T-helper 1 cell treated with Interleukin-12 subunit alpha and Interleukin-12 subunit beta and Interleukin-4 antibody, amounts not matched to agents 30 μg/mL and 1 μg/mL, for 36 hours (primary cell): Measurements from ENCODE around the gene TENM4.
"Not testable (repeated sequence)": the region's sequence is repeated elsewhere in the genome, so short reads cannot be mapped to it uniquely, and the experiment has no call there.

ENCODE experiments used
- H3K27ac Mint-ChIP-seq: one replicate; pipeline ENCODE4 v1.8.0; 2021; ENCODE audit warnings: mild to moderate bottlenecking, mixed read lengths
- H3K27me3 Mint-ChIP-seq: one replicate; pipeline ENCODE4 v1.8.0; 2021; ENCODE audit warnings: low read depth, mixed read lengths
- H3K36me3 Mint-ChIP-seq: one replicate; pipeline ENCODE4 v1.8.0; 2021; ENCODE audit warnings: low read depth, mixed read lengths
- H3K4me1 Mint-ChIP-seq: one replicate; pipeline ENCODE4 v1.8.0; 2021; ENCODE audit warnings: low read depth, mixed read lengths
- H3K4me3 Mint-ChIP-seq: one replicate; pipeline ENCODE4 v1.8.0; 2021; ENCODE audit warnings: mild to moderate bottlenecking, moderate library complexity, mixed read lengths
- H3K9me3 Mint-ChIP-seq: one replicate; pipeline ENCODE4 v1.8.0; 2021; ENCODE audit warnings: mixed read lengths

TENM4 gene

GRCh38 chr11:78649361-78650215 is 791.2 kb downstream of the TENM4 start:
- no peak overlapping the region for H3K27ac Mint-ChIP-seq
- no peaks in the 10 kb centered on the region for H3K27me3 Mint-ChIP-seq
- peaks cover 6% of the 10 kb centered on the region for H3K4me1 Mint-ChIP-seq
- H3K4me3 Mint-ChIP-seq, result no peak overlapping the region
- no peaks in the 10 kb centered on the region for H3K9me3 Mint-ChIP-seq
- H3K36me3 Mint-ChIP-seq, result no peaks in the 10 kb centered on the region

- H3K4me1 Mint-ChIP-seq, result peaks cover 9% of the 10 kb centered on the region
These were observed 792.6 kb downstream of the TENM4 start for GRCh38 chr11:78647986-78648875.

GRCh38 chr11:78647266-78647915 is 793.4 kb downstream of the TENM4 start:
- Mint-ChIP-seq H3K27me3 (no peaks in the 10 kb centered on the region), H3K27ac (no peak overlapping the region), H3K4me3 (no peak overlapping the region), H3K36me3 (no peaks in the 10 kb centered on the region), H3K9me3 (no peaks in the 10 kb centered on the region), H3K4me1 (peaks cover 17% of the 10 kb centered on the region)

More at GRCh38 chr11:78647986-78648875, 792.6 kb downstream of the TENM4 start:
- no peaks in the 10 kb centered on the region for H3K9me3 Mint-ChIP-seq
- no peaks in the 10 kb centered on the region for H3K27me3 Mint-ChIP-seq
- H3K4me3 Mint-ChIP-seq, result no peak overlapping the region
- H3K36me3 Mint-ChIP-seq, result no peaks in the 10 kb centered on the region
- no peak overlapping the region for H3K27ac Mint-ChIP-seq

- no peak overlapping the region for H3K4me3 Mint-ChIP-seq
- H3K4me1 Mint-ChIP-seq, result peaks cover 18% of the 10 kb centered on the region
- H3K27me3 Mint-ChIP-seq, result no peaks in the 10 kb centered on the region
- no peak overlapping the region for H3K27ac Mint-ChIP-seq
- H3K36me3 Mint-ChIP-seq, result no peaks in the 10 kb centered on the region
- no peaks in the 10 kb centered on the region for H3K9me3 Mint-ChIP-seq
These were observed 794.2 kb downstream of the TENM4 start for GRCh38 chr11:78646564-78647185.

- H3K27ac Mint-ChIP-seq, result no peak overlapping the region
- H3K27me3 Mint-ChIP-seq, result no peaks in the 10 kb centered on the region
- no peaks in the 10 kb centered on the region for H3K9me3 Mint-ChIP-seq
- peak overlapping the region; percentile 29 for H3K4me3 Mint-ChIP-seq
- H3K4me1 Mint-ChIP-seq, result peaks cover 21% of the 10 kb centered on the region
- H3K36me3 Mint-ChIP-seq, result no peaks in the 10 kb centered on the region
These were observed 795.3 kb downstream of the TENM4 start for GRCh38 chr11:78645226-78646202.

- H3K4me1 Mint-ChIP-seq, result peaks cover 18% of the 10 kb centered on the region
- H3K9me3 Mint-ChIP-seq, result no peaks in the 10 kb centered on the region
- no peaks in the 10 kb centered on the region for H3K36me3 Mint-ChIP-seq
- H3K27ac Mint-ChIP-seq, result peak overlapping the region; percentile 71
- H3K4me3 Mint-ChIP-seq, result no peak overlapping the region
- H3K27me3 Mint-ChIP-seq, result no peaks in the 10 kb centered on the region
These were observed 797.2 kb downstream of the TENM4 start for GRCh38 chr11:78643676-78644056.

GRCh38 chr11:78642979-78643675 is 797.7 kb downstream of the TENM4 start:
- H3K9me3 Mint-ChIP-seq, result peaks cover 3% of the 10 kb centered on the region
- no peaks in the 10 kb centered on the region for H3K36me3 Mint-ChIP-seq
- no peaks in the 10 kb centered on the region for H3K27me3 Mint-ChIP-seq
- H3K27ac Mint-ChIP-seq, result peak overlapping the region; percentile 71
- H3K4me3 Mint-ChIP-seq, result peak overlapping the region; percentile 10
- H3K4me1 Mint-ChIP-seq, result peaks cover 18% of the 10 kb centered on the region

- peaks cover 18% of the 10 kb centered on the region for H3K4me1 Mint-ChIP-seq
- no peaks in the 10 kb centered on the region for H3K27me3 Mint-ChIP-seq
- H3K9me3 Mint-ChIP-seq, result peaks cover 9% of the 10 kb centered on the region
- no peaks in the 10 kb centered on the region for H3K36me3 Mint-ChIP-seq
- no peak overlapping the region for H3K4me3 Mint-ChIP-seq
- H3K27ac Mint-ChIP-seq, result no peak overlapping the region
These were observed 799.3 kb downstream of the TENM4 start for GRCh38 chr11:78641541-78641940.

- Mint-ChIP-seq H3K36me3 (peaks cover 2% of the 10 kb centered on the region), H3K4me3 (no peak overlapping the region), H3K4me1 (peaks cover 23% of the 10 kb centered on the region), H3K27me3 (no peaks in the 10 kb centered on the region), H3K9me3 (peaks cover 19% of the 10 kb centered on the region), H3K27ac (no peak overlapping the region)
These were observed 802.0 kb downstream of the TENM4 start for GRCh38 chr11:78638704-78639380.

- H3K9me3 Mint-ChIP-seq, result peaks cover 25% of the 10 kb centered on the region
- H3K27me3 Mint-ChIP-seq, H3K36me3 Mint-ChIP-seq, H3K4me3 Mint-ChIP-seq, H3K27ac Mint-ChIP-seq: not testable (repeated sequence)
- peaks cover 14% of the 10 kb centered on the region for H3K4me1 Mint-ChIP-seq
These were observed 803.3 kb downstream of the TENM4 start for GRCh38 chr11:78637527-78637926.

GRCh38 chr11:78635814-78636506 is 804.9 kb downstream of the TENM4 start:
- H3K27ac Mint-ChIP-seq, result no peak overlapping the region
- peaks cover 27% of the 10 kb centered on the region for H3K9me3 Mint-ChIP-seq
- H3K4me1 Mint-ChIP-seq, result peaks cover 8% of the 10 kb centered on the region
- peaks cover 2% of the 10 kb centered on the region for H3K36me3 Mint-ChIP-seq
- H3K27me3 Mint-ChIP-seq, result no peaks in the 10 kb centered on the region
- H3K4me3 Mint-ChIP-seq, result peak overlapping the region; percentile 23
